GM21723 (cell line): ENCODE results near the gene JARID2.
A peak's percentile ranks its signal among the peaks of the same experiment; 100 is the strongest.

Experiments used
- ATAC-seq: cut with Tn5 transposase; IDR thresholded peaks from one replicate; pipeline ENCODE4 v1.9.1; 2021; ENCODE audit warnings: mild to moderate bottlenecking, moderate library complexity; ENCODE audit not compliant: unreplicated experiment

The JARID2 gene

GRCh38 chr6:15368873-15369272, 123.0 kb downstream of the JARID2 start:
- ATAC-seq, result no peak

GRCh38 chr6:15369838-15370237, 124.0 kb downstream of the JARID2 start:
- ATAC-seq, result no peak

DNA sequence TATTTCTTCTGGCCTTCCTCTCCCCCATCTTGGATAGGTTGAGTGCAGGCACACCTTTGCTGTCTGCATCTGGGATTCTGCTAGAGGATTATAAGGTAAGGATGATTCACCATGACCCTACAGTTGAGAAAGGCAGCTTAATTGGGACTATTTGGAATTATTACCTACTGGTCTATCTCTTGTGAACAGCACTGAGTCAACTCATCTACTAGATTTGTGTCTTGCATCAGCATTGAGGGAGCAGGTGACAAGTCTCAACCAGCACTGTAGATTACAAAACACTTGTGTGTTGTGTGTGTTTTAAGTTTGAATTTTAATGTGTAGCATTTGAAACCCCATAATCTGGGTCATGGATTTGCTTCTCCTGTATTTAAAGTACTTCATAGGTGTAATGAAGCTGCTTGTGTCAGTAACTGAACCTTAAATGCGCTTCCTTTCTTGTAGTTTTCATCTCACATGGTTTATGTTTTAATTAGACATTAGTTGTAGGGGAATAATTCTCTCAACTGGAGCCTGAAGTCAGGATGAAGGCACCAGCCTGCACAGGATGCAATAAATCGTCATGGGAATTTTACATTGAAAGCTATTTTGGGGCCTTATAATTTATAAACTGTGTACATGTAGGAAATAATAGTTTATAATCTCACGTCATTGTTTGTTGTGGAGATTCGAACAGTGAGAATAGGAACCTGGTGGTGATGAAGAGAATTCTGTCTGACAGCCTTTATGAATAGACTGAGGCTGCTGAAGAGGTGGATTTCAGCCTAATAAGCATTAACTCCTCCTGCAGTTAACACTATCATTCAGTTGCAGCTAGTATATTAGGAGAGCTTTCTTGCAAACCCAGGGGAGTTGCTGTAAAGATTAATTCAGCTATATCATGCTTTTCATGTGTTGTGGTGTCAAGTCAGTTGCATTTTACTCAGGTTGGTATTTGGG, 125.1 kb downstream of the JARID2 start:
- no peak for ATAC-seq

DNA sequence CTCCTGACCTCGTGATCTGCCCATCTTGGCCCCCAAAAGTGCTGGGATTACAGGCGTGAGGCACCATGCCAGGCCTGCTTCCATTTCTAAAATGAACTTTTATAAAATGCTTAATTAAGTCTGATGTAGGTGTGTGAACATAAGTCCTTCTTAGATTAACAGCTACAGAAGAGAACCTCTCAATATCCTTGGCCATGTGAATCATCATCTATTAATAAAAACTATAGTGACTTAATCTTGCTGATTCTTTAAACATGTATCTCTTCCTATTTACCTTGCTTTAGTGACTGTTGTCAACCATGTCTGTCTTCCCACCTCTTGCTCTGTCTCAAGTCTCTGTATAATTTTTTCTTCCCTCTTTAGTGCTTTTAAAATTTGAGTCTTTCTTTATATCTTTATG, 127.1 kb downstream of the JARID2 start:
- no peak for ATAC-seq

DNA sequence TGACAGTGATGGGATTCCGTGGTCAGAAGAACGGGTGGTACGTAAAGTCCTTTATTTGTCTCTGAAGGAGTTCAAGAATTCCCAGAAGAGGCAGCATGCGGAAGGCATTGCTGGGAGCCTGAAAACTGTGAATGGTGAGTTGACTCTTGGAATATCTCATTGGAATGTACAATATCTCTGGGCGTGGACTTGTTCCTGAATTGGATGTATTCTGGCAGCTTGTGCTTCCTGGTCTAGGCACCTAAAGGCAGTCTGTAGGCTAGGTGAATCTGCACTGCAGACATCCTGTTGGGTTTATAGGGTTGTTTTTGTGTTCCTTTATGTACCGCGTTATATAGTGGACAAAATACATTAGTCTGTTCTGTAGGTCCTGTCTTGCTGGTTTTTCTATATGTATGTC, 128.2 kb downstream of the JARID2 start:
- ATAC-seq, result no peak

- no peak for ATAC-seq
These were observed 129.1 kb downstream of the JARID2 start for GRCh38 chr6:15375018-15375417.

DNA sequence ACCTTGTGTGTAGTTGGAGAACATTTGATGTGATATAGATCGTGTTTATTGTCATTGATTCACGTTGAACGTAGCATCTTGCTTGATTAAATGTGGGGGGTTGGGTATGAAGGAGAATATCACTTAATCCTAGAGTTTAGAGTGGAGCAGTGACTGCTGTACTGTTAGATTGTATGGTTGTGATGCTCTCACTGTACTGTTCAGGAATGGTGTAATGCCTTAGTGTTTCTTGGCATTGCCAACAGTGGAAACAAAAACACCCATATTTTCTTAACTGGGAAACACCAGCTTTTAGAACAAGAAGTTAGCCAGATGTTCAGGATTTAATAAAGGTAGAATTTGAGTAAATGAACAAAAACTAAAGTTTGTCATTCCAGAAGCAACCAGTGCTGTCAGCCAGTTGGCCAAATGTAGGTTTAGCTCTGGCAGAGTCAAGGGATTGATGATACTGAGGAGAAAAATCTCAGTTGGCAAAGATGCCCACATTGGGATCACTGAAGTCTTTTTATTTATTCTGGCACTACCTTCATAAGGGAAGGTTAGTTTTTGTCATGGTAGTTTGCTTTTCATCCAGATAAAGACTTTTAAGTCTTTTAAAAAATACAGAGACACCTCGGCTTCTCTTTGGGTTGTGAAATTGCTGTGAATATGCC, 129.9 kb downstream of the JARID2 start:
- ATAC-seq, result no peak

DNA sequence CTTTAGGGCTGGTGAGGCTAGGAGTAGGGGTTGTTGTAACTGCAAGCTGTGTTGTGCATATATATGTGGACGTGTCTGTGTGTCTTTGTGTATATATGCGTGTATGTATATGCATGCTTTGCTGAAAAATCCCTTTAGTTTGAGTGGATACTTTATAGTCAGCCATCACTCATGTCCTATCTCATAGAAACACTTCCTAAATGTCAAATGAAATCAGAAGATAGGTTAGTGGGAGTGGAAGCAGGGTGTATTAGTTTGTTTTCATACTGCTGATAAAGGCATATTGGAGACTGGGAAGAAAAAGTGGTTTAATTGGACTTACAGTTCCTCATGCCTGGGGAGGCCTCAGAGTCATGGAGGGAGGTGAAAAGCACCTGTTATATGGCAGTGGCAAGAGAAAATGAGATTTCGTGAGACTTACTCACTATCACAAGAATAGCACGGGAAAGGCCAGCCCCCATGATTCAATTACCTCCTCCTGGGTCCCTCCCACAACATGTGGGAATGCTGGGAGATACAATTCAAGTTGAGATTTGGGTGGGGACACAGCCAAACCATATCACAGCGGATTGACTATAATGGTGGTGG, 131.1 kb downstream of the JARID2 start:
- no peak for ATAC-seq

GRCh38 chr6:15378272-15378671, 132.4 kb downstream of the JARID2 start:
- ATAC-seq, result no peak

GRCh38 chr6:15378866-15379265, 133.0 kb downstream of the JARID2 start:
- ATAC-seq, result no peak

- ATAC-seq, result no peak
These were observed 134.5 kb downstream of the JARID2 start for GRCh38 chr6:15380351-15380750.

- ATAC-seq, result no peak
These were observed 136.2 kb downstream of the JARID2 start for GRCh38 chr6:15382089-15382488.

GRCh38 chr6:15382712-15383111, 136.8 kb downstream of the JARID2 start:
- no peak for ATAC-seq

- no peak for ATAC-seq
These were observed 139.0 kb downstream of the JARID2 start for GRCh38 chr6:15384901-15385300.

- no peak for ATAC-seq
These were observed 139.7 kb downstream of the JARID2 start for GRCh38 chr6:15385521-15385920.

GRCh38 chr6:15386110-15386755, 140.4 kb downstream of the JARID2 start:
- no peak for ATAC-seq

DNA sequence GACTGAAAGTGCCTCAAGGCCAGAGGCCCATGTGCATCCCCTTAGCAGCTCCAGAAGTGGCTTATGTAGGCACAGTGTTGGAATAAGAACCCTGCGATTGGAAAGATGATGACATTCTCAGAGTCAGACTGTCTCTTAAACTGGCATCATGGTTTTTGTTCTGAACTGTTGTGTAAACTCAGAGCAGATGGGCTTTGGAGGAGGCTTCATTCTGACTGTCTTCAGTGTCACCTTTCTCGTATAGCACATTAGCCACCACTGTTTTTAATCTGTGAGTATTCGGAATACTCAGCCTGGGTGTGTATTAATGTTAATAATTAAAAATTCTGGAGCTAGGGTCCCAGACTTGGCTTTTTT, 140.9 kb downstream of the JARID2 start:
- ATAC-seq, result no peak

- peak; percentile 40 for ATAC-seq
These were observed 141.2 kb downstream of the JARID2 start for GRCh38 chr6:15387118-15387517.

- no peak for ATAC-seq
These were observed 143.4 kb downstream of the JARID2 start for GRCh38 chr6:15389084-15389764.

- no peak for ATAC-seq
These were observed 144.2 kb downstream of the JARID2 start for GRCh38 chr6:15389765-15390723.
